Esophagus squamous epithelium (tissue), 5 donors: ENCODE measurements around the gene NISCH. TPM values are rescaled to one million over a fixed set of nuclear protein-coding genes. Genes with fewer than 3 reads are reported as not detected.

ENCODE experiments used
- DNase-seq: peaks from one replicate; lab custom pipeline; 2025; lab: John Stamatoyannopoulos, UW
- H3K27ac ChIP-seq, 4 donors: fragments of 200-600 bp; sonication (generic); one replicate each; pipeline ENCODE4 v1.5.1; 2016 to 2019; ENCODE audit warnings: mild to moderate bottlenecking in 1 of 4
- H3K27me3 ChIP-seq, 4 donors: fragments of 200-600 bp; sonication (generic); 1 replicate in 3 of 4; 2 replicates in 1 of 4; pipeline versions ENCODE4 v1.5.1 to v1.6.0; 2017 to 2021; ENCODE audit warnings: antibody characterized with exemption in 1 of 4
- H3K36me3 ChIP-seq, 3 donors: fragments of 200-600 bp; sonication (generic); one replicate each; pipeline ENCODE4 v1.5.1; 2016 to 2019
- H3K4me1 ChIP-seq, 3 donors: fragments of 200-600 bp; sonication (generic); one replicate each; pipeline ENCODE4 v1.5.1; 2017 to 2019
- H3K4me3 ChIP-seq, 4 donors: fragments of 200-600 bp; sonication (generic); 1 replicate in 3 of 4; 2 replicates in 1 of 4; pipeline ENCODE4 v1.5.1; 2016 to 2019; ENCODE audit warnings: mild to moderate bottlenecking in 2 of 4, moderate library complexity in 1 of 4
- H3K9me3 ChIP-seq, 3 donors: fragments of 200-600 bp; sonication (generic); one replicate each; pipeline ENCODE4 v1.5.1; 2016 to 2019
- POLR2A ChIP-seq, 4 donors: fragments of 450-650 bp; IDR thresholded peaks; one replicate each; pipeline ENCODE4 v1.6.1; 2017; ENCODE audit warnings: antibody characterized with exemption in 4 of 4, mild to moderate bottlenecking in 4 of 4, moderate library complexity in 3 of 4
- WGBS, 2 donors: methylation state at CpG; one replicate each; pipeline ENCODE4 v1.1.5; 2018; 5-methylcytosine and 5-hydroxymethylcytosine counted together
- intact Hi-C: fragments of 100-400 bp; cut with DNase I; formaldehyde crosslinking; loops from one replicate; pipeline ENCODE4 v1.15.0; 2022
- total RNA-seq, 4 donors: library from RNA; depleted of rRNA; stranded (reverse); fragments of >200 nt; gene quantifications; one replicate each; pipeline ENCODE4 v1.1.0, GENCODE V29; 2016
- TF ChIP-seq, protein P1 (sequence below), 6 experiments: fragments of 450-650 bp in 4 of 6; fragments of 200-600 bp in 2 of 6; sonication (generic) in 2 of 6; IDR thresholded peaks; one replicate each; pipeline ENCODE4 v1.5.1; 2016 to 2019; ENCODE audit warnings: antibody characterized with exemption in 6 of 6, mild to moderate bottlenecking in 4 of 6, moderate library complexity in 4 of 6
- donor health status: DM: yes; HTN: yes; CAD: no.

NISCH gene
- total RNA-seq, 4 donors from 2014 or later: 33.6 to 82.2 (median 40.6) TPM

- no peak for DNase-seq
- H3K27ac ChIP-seq: no peak overlapping the region
These were observed 31.8 kb downstream of the NISCH start for GRCh38 chr3:52487050-52487787.

DNA sequence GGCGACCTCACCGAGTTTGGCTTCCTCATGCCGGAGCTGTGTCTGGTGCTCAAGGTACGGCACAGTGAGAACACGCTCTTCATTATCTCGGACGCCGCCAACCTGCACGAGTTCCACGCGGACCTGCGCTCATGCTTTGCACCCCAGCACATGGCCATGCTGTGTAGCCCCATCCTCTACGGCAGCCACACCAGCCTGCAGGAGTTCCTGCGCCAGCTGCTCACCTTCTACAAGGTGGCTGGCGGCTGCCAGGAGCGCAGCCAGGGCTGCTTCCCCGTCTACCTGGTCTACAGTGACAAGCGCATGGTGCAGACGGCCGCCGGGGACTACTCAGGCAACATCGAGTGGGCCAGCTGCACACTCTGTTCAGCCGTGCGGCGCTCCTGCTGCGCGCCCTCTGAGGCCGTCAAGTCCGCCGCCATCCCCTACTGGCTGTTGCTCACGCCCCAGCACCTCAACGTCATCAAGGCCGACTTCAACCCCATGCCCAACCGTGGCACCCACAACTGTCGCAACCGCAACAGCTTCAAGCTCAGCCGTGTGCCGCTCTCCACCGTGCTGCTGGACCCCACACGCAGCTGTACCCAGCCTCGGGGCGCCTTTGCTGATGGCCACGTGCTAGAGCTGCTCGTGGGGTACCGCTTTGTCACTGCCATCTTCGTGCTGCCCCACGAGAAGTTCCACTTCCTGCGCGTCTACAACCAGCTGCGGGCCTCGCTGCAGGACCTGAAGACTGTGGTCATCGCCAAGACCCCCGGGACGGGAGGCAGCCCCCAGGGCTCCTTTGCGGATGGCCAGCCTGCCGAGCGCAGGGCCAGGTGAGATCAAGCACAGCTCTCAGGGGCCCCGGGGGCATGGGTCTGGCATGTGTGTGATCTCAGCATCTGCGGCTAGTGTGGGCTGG, 32.6 kb downstream of the NISCH start:
- WGBS, 2 donors: 95 to 98% methylated on average over 36 to 39 of the region's 59 CpGs
- H3K27ac ChIP-seq: no peak overlapping the region
- H3K9me3 ChIP-seq: no peaks in the 10 kb centered on the region
- intact Hi-C loops: no loop called here
- DNase-seq: no peak
- H3K36me3 ChIP-seq: peaks cover 52 to 84% (median 64%) of the 10 kb centered on the region in 3 donors
- H3K4me3 ChIP-seq: no peak overlapping the region
- H3K4me1 ChIP-seq: peaks cover 22 to 74% (median 44%) of the 10 kb centered on the region in 3 donors
- H3K27me3 ChIP-seq: no peaks in the 10 kb centered on the region
- no peak for TF ChIP-seq POLR2A (IDR thresholded peaks at IDR 0.05)
- TF ChIP-seq, protein P1, sequence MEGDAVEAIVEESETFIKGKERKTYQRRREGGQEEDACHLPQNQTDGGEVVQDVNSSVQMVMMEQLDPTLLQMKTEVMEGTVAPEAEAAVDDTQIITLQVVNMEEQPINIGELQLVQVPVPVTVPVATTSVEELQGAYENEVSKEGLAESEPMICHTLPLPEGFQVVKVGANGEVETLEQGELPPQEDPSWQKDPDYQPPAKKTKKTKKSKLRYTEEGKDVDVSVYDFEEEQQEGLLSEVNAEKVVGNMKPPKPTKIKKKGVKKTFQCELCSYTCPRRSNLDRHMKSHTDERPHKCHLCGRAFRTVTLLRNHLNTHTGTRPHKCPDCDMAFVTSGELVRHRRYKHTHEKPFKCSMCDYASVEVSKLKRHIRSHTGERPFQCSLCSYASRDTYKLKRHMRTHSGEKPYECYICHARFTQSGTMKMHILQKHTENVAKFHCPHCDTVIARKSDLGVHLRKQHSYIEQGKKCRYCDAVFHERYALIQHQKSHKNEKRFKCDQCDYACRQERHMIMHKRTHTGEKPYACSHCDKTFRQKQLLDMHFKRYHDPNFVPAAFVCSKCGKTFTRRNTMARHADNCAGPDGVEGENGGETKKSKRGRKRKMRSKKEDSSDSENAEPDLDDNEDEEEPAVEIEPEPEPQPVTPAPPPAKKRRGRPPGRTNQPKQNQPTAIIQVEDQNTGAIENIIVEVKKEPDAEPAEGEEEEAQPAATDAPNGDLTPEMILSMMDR (IDR thresholded peaks at IDR 0.05): no peak

More at GRCh38 chr3:52487050-52487787, 31.8 kb downstream of the NISCH start:
- intact Hi-C loops: no loop called here
- Histone ChIP-seq H3K4me3 (no peak overlapping the region), H3K36me3 (peaks cover 48 to 84% (median 62%) of the 10 kb centered on the region in 3 donors), H3K9me3 (no peaks in the 10 kb centered on the region), H3K27me3 (no peaks in the 10 kb centered on the region), H3K4me1 (peaks cover 23 to 74% (median 50%) of the 10 kb centered on the region in 3 donors)
- WGBS, 2 donors: 91 to 92% methylated on average over 23 to 30 of the region's 31 CpGs
- TF ChIP-seq, protein P1 (IDR thresholded peaks at IDR 0.05): no peak
- TF ChIP-seq POLR2A (IDR thresholded peaks at IDR 0.05): no peak

- Histone ChIP-seq H3K4me3 (no peak overlapping the region), H3K27ac (no peak overlapping the region), H3K36me3 (peaks cover 51 to 90% (median 66%) of the 10 kb centered on the region in 3 donors), H3K9me3 (no peaks in the 10 kb centered on the region), H3K4me1 (peaks cover 15 to 74% (median 39%) of the 10 kb centered on the region in 3 donors), H3K27me3 (no peaks in the 10 kb centered on the region)
- DNase-seq: no peak
- intact Hi-C loops: no loop called here
- WGBS, 2 donors: 90 to 94% methylated on average over 2 to 3 of the region's 3 CpGs
- no peak for TF ChIP-seq POLR2A (IDR thresholded peaks at IDR 0.05)
- TF ChIP-seq, protein P1 (IDR thresholded peaks at IDR 0.05): no peak
These were observed 33.3 kb downstream of the NISCH start for GRCh38 chr3:52488746-52489145.

DNA sequence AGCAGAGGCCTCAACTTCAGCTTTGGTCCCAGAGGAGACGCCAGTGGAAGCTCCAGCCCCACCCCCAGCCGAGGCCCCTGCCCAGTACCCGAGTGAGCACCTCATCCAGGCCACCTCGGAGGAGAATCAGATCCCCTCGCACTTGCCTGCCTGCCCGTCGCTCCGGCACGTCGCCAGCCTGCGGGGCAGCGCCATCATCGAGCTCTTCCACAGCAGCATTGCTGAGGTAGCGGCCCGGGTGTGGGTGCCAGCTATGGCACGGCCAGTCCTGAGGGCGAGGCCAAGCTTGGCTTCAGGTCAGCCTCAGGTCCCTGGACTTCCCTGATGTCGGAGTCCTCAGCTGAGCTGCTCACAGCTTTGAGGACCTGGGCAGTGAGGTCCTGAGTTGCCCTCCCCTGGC, 34.0 kb downstream of the NISCH start:
- no peak for DNase-seq
- 80 to 92% methylated on average over 1 to 5 of the region's 18 CpGs for WGBS, 2 donors

More for the DNA sequence above, 34.0 kb downstream of the NISCH start:
- Histone ChIP-seq H3K36me3 (peaks cover 51 to 91% (median 66%) of the 10 kb centered on the region in 3 donors), H3K9me3 (no peaks in the 10 kb centered on the region), H3K4me1 (peaks cover 9 to 74% (median 41%) of the 10 kb centered on the region in 3 donors), H3K4me3 (no peak overlapping the region), H3K27me3 (no peaks in the 10 kb centered on the region), H3K27ac (peak overlapping the region in 3 of 4 donors; percentile 11 to 81 (median 72))
- intact Hi-C loops: no loop called here
- TF ChIP-seq, protein P1 (IDR thresholded peaks at IDR 0.05): no peak
- TF ChIP-seq POLR2A (IDR thresholded peaks at IDR 0.05): no peak
